Fibroblast of skin of back (primary cell): ENCODE data around the gene FGF22.

Experiments used
- DNase-seq: peaks from one replicate; pipeline ENCODE4 v3.0.0-alpha.2; 2013

The FGF22 gene

GRCh38 chr19:644789-645188, 5.1 kb downstream of the FGF22 start:
- no peak for DNase-seq

- DNase-seq: no peak
Measured at GRCh38 chr19:645912-646778, 6.5 kb downstream of the FGF22 start.

GRCh38 chr19:646779-647565, 7.3 kb downstream of the FGF22 start:
- DNase-seq: no peak

GRCh38 chr19:647566-648284, 8.0 kb downstream of the FGF22 start:
- no peak for DNase-seq

GRCh38 chr19:648305-648704, 8.6 kb downstream of the FGF22 start:
- no peak for DNase-seq

GRCh38 chr19:648904-649801, 9.5 kb downstream of the FGF22 start:
- no peak for DNase-seq

- DNase-seq: no peak
Measured at GRCh38 chr19:650121-650520, 10.4 kb downstream of the FGF22 start.

GRCh38 chr19:651114-651818, 11.6 kb downstream of the FGF22 start:
- no peak for DNase-seq

- no peak for DNase-seq
Measured at GRCh38 chr19:651991-652390, 12.3 kb downstream of the FGF22 start.

GRCh38 chr19:652467-653389, 13.0 kb downstream of the FGF22 start:
- no peak for DNase-seq

- DNase-seq: no peak
Measured at GRCh38 chr19:653425-653824, 13.7 kb downstream of the FGF22 start.

- no peak for DNase-seq
Measured at GRCh38 chr19:655691-656090, 16.0 kb downstream of the FGF22 start.

GRCh38 chr19:656751-657559, 17.3 kb downstream of the FGF22 start:
- DNase-seq: no peak

- DNase-seq: no peak
Measured at GRCh38 chr19:657611-658010, 17.9 kb downstream of the FGF22 start.

GRCh38 chr19:658059-658839, 18.6 kb downstream of the FGF22 start:
- DNase-seq: no peak

- no peak for DNase-seq
Measured at GRCh38 chr19:658916-659839, 19.5 kb downstream of the FGF22 start.

- DNase-seq: no peak
Measured at GRCh38 chr19:660793-661426, 21.2 kb downstream of the FGF22 start.
